HCT116 (cell line): Measurements from ENCODE around the gene ZHX3.

ENCODE experiments used
- CTCF ChIP-seq, 3 experiments: fragments of 200-600 bp in 1 of 3; sonication (generic) in 1 of 3; IDR thresholded peaks in 2 of 3; conservative IDR thresholded peaks in 1 of 3; 2 replicates each; pipeline ENCODE4 v1.5.1; 2012 to 2017; ENCODE audit warnings: low read depth in 2 of 3, low read length in 2 of 3, antibody characterized with exemption in 1 of 3, borderline replicate concordance in 1 of 3, control low read depth in 1 of 3, mild to moderate bottlenecking in 1 of 3, mixed read lengths in 1 of 3, mixed run types in 1 of 3, moderate library complexity in 1 of 3; ENCODE audit not compliant: insufficient read depth in 1 of 3
- EZH2phosphoT487 ChIP-seq: fragments of 200-600 bp; IDR thresholded peaks from 2 replicates; pipeline ENCODE4 v1.6.1; 2018; ENCODE audit warnings: antibody characterized with exemption, borderline replicate concordance
- POLR2AphosphoS5 ChIP-seq: IDR thresholded peaks from 2 replicates; pipeline ENCODE4 v1.6.1; 2011; ENCODE audit warnings: mild to moderate bottlenecking, low read depth, low read length, moderate library complexity
- REST ChIP-seq: IDR thresholded peaks from 2 replicates; pipeline ENCODE4 v1.6.1; 2012; ENCODE audit warnings: low read depth
- SIN3A ChIP-seq: IDR thresholded peaks from 2 replicates; pipeline ENCODE4 v1.6.1; 2012; ENCODE audit warnings: low read depth
- SRF ChIP-seq: IDR thresholded peaks from 2 replicates; pipeline ENCODE4 v1.6.1; 2012; ENCODE audit warnings: low read depth
- ZFX ChIP-seq: fragments of 450-650 bp; IDR thresholded peaks from 2 replicates; pipeline ENCODE4 v1.6.1; 2017

GRCh38 chr20:41360831-41361756, 43.6 kb upstream of the ZHX3 start:
- TF ChIP-seq POLR2AphosphoS5 (no peak), CTCF (IDR thresholded peaks at IDR 0.05 in 2 of 3, conservative IDR thresholded peaks at IDR 0.05 in 1 of 3; ENCODE audit: borderline replicate concordance in 1 of 3, insufficient read depth in 1 of 3, low read depth in 2 of 3, low read length in 2 of 3) (no peak), SIN3A (no peak), EZH2phosphoT487 (no peak), ZFX (no peak), REST (no peak), SRF (no peak)
